H9 (cell line): ENCODE measurements around the gene ZNF425. TPM values are rescaled to one million over a fixed set of nuclear protein-coding genes. Genes with fewer than 3 reads are reported as not detected.

Experiments
- DNase-seq: peaks from one replicate; pipeline ENCODE4 v3.0.0-alpha.2; 2017
- H2AFZ ChIP-seq: one replicate; pipeline ENCODE4 v1.6.1; 2013; ENCODE audit warnings: mild to moderate bottlenecking, low read length, control low read depth, moderate library complexity
- H2AK5ac ChIP-seq: 2 replicates; pipeline ENCODE4 v1.6.1; 2013; ENCODE audit warnings: low read length, control low read depth, mixed read lengths; ENCODE audit not compliant: insufficient read length
- H2BK120ac ChIP-seq: one replicate; pipeline ENCODE4 v1.6.1; 2013; ENCODE audit warnings: low read depth, mild to moderate bottlenecking, low read length, control low read depth, inconsistent platforms; ENCODE audit not compliant: poor library complexity, severe bottlenecking
- H2BK12ac ChIP-seq: 2 replicates; pipeline ENCODE4 v1.6.1; 2013; ENCODE audit warnings: low read length, control low read depth, mixed read lengths, low read depth; ENCODE audit not compliant: insufficient read length
- H2BK15ac ChIP-seq: 2 replicates; pipeline ENCODE4 v1.6.1; 2013; ENCODE audit warnings: low read depth, low read length, control low read depth
- H2BK20ac ChIP-seq: one replicate; pipeline ENCODE4 v1.6.1; 2013; ENCODE audit warnings: low read depth, mild to moderate bottlenecking, low read length, control low read depth, inconsistent platforms; ENCODE audit not compliant: poor library complexity, severe bottlenecking
- H2BK5ac ChIP-seq: 2 replicates; pipeline ENCODE4 v1.6.1; 2013; ENCODE audit warnings: low read length, control low read depth, mixed read lengths; ENCODE audit not compliant: insufficient read length
- H3K14ac ChIP-seq: 2 replicates; pipeline ENCODE4 v1.6.1; 2013; ENCODE audit warnings: low read length, control low read depth; ENCODE audit not compliant: insufficient read depth
- H3K18ac ChIP-seq: 2 replicates; pipeline ENCODE4 v1.6.1; 2013; ENCODE audit warnings: low read depth, mild to moderate bottlenecking, mixed read lengths, low read length, control low read depth; ENCODE audit not compliant: insufficient read length
- H3K23ac ChIP-seq: 2 replicates; pipeline ENCODE4 v1.6.1; 2013; ENCODE audit warnings: low read length, control low read depth, mixed read lengths, low read depth; ENCODE audit not compliant: insufficient read length
- H3K23me2 ChIP-seq: 2 replicates; pipeline ENCODE4 v1.6.1; 2013; ENCODE audit warnings: low read depth, mild to moderate bottlenecking, mixed read lengths, low read length, control low read depth; ENCODE audit not compliant: insufficient read length, poor library complexity, severe bottlenecking
- H3K27ac ChIP-seq: 2 replicates; pipeline ENCODE4 v1.5.1; 2013; ENCODE audit warnings: low read length, control low read depth, mixed read lengths, low read depth; ENCODE audit not compliant: insufficient read length
- H3K27me3 ChIP-seq: 2 replicates; pipeline ENCODE4 v1.6.1; 2013; ENCODE audit warnings: low read length, control low read depth, inconsistent platforms; ENCODE audit not compliant: insufficient read depth
- H3K4ac ChIP-seq: 2 replicates; pipeline ENCODE4 v1.6.1; 2013; ENCODE audit warnings: low read depth, mild to moderate bottlenecking, control low read depth, inconsistent platforms, low read length, moderate library complexity
- H3K4me1 ChIP-seq: 2 replicates; pipeline ENCODE4 v1.6.1; 2013; ENCODE audit warnings: low read length, control low read depth, inconsistent platforms; ENCODE audit not compliant: insufficient read depth
- H3K4me2 ChIP-seq: 2 replicates; pipeline ENCODE4 v1.6.1; 2013; ENCODE audit warnings: low read length, control low read depth, mixed read lengths; ENCODE audit not compliant: insufficient read length, insufficient read depth
- H3K56ac ChIP-seq: 2 replicates; pipeline ENCODE4 v1.6.1; 2013; ENCODE audit warnings: low read depth, mild to moderate bottlenecking, mixed read lengths, low read length, control low read depth; ENCODE audit not compliant: insufficient read length
- H3K79me1 ChIP-seq: 2 replicates; pipeline ENCODE4 v1.6.1; 2013; ENCODE audit warnings: low read depth, mild to moderate bottlenecking, moderate library complexity, low read length, control low read depth, inconsistent platforms; ENCODE audit not compliant: insufficient read depth, poor library complexity, severe bottlenecking
- H3K79me2 ChIP-seq: 2 replicates; pipeline ENCODE4 v1.6.1; 2013; ENCODE audit warnings: low read length, control low read depth, inconsistent platforms; ENCODE audit not compliant: insufficient read depth
- H3K9ac ChIP-seq: 2 replicates; pipeline ENCODE4 v1.6.1; 2013; ENCODE audit warnings: low read length, control low read depth, mixed read lengths; ENCODE audit not compliant: insufficient read length; ENCODE audit errors: extremely low read depth
- H3K9me3 ChIP-seq: one replicate; pipeline ENCODE4 v1.6.1; 2013; ENCODE audit warnings: low read depth, low read length, inconsistent platforms; ENCODE audit not compliant: control insufficient read depth
- H3T11ph ChIP-seq: one replicate; pipeline ENCODE4 v1.6.1; 2013; ENCODE audit warnings: mild to moderate bottlenecking, low read length, control low read depth, inconsistent platforms
- H4K20me1 ChIP-seq: one replicate; pipeline ENCODE4 v1.6.1; 2013; ENCODE audit not compliant: control insufficient read depth, insufficient read length, insufficient read depth
- H4K5ac ChIP-seq: 2 replicates; pipeline ENCODE4 v1.6.1; 2013; ENCODE audit warnings: low read depth, mild to moderate bottlenecking, mixed read lengths, low read length, control low read depth; ENCODE audit not compliant: insufficient read length
- H4K8ac ChIP-seq: replicated peaks from 2 replicates; pipeline ENCODE4 v1.6.1; 2013; ENCODE audit warnings: low read length, control low read depth, mixed read lengths, low read depth; ENCODE audit not compliant: insufficient read length
- H4K91ac ChIP-seq: 2 replicates; pipeline ENCODE4 v1.6.1; 2013; ENCODE audit warnings: low read depth, mild to moderate bottlenecking, moderate library complexity, mixed read lengths, low read length, control low read depth; ENCODE audit not compliant: insufficient read length
- H3K27ac Mint-ChIP-seq, 3 experiments: 2 replicates in 2 of 3; 3 replicates in 1 of 3; pipeline ENCODE4 v1.8.0; 2020 to 2021; ENCODE audit warnings: mixed read lengths in 3 of 3, mild to moderate bottlenecking in 1 of 3, moderate library complexity in 1 of 3
- H3K27me3 Mint-ChIP-seq: 2 replicates; pipeline ENCODE4 v1.8.0; 2021; ENCODE audit warnings: low read depth, mild to moderate bottlenecking, moderate library complexity, mixed read lengths
- H3K36me3 Mint-ChIP-seq, 3 experiments: 2 replicates in 2 of 3; 3 replicates in 1 of 3; pipeline ENCODE4 v1.8.0; 2020 to 2021; ENCODE audit warnings: low read depth in 3 of 3, mixed read lengths in 3 of 3; ENCODE audit not compliant: insufficient read depth in 1 of 3
- H3K4me1 Mint-ChIP-seq, 2 experiments: 2 replicates each; pipeline ENCODE4 v1.8.0; 2020; ENCODE audit warnings: mixed read lengths in 2 of 2
- H3K4me3 Mint-ChIP-seq, 2 experiments: 2 replicates in 1 of 2; 3 replicates in 1 of 2; pipeline ENCODE4 v1.8.0; 2020 to 2021; ENCODE audit warnings: mild to moderate bottlenecking in 2 of 2, mixed read lengths in 2 of 2, moderate library complexity in 1 of 2
- H3K9me3 Mint-ChIP-seq, 2 experiments: 2 replicates in 1 of 2; 3 replicates in 1 of 2; pipeline ENCODE4 v1.8.0; 2020; ENCODE audit warnings: mild to moderate bottlenecking in 2 of 2, mixed read lengths in 2 of 2, moderate library complexity in 1 of 2
- CTCF ChIP-seq: fragments of 200-600 bp; sonication (generic); conservative IDR thresholded peaks from 3 replicates; pipeline ENCODE4 v1.8.0; 2021; ENCODE audit warnings: antibody characterized with exemption, mild to moderate bottlenecking
- WGBS: extraction: QIAGEN DNeasy Blood & Tissue Kit; methylation state at CpG from one replicate; pipeline ENCODE4 v1.1.7; 2013; ENCODE audit warnings: missing lambda C conversion rate, low lambda C conversion rate, mixed read lengths; ENCODE audit not compliant: insufficient read length; ENCODE audit errors: extremely low coverage; 5-methylcytosine and 5-hydroxymethylcytosine counted together
- total RNA-seq: library from RNA; stranded (reverse); gene quantifications from 2 replicates; pipeline ENCODE4 v1.2.1, GENCODE V29; 2021

Gene ZNF425
- total RNA-seq, 1 experiment from 2014 or later: 5.4 TPM

GRCh38 chr7:149072438-149072775 is 53.7 kb downstream of the ZNF425 start:
- no peak overlapping the region; a peak in 1 of 5 replicates for H3K4me3 Mint-ChIP-seq
- no peak overlapping the region for H4K8ac ChIP-seq
- H3K9me3 Mint-ChIP-seq: no peaks in the 10 kb centered on the region
- H3K36me3 Mint-ChIP-seq: peaks cover 24 to 67% (median 57%) of the 10 kb centered on the region in 3 experiments
- no peak overlapping the region for H2AFZ ChIP-seq
- no peaks in the 10 kb centered on the region for H3K9me3 ChIP-seq
- no peak overlapping the region for H3K56ac ChIP-seq
- H3K23ac ChIP-seq: no peak overlapping the region
- H3T11ph ChIP-seq: no peak overlapping the region
- DNase-seq: no peak
- H2BK120ac ChIP-seq: no peak overlapping the region
- no peak overlapping the region for H3K9ac ChIP-seq
- no peaks in the 10 kb centered on the region for H3K4me1 ChIP-seq
- H4K20me1 ChIP-seq: no peaks in the 10 kb centered on the region
- H4K5ac ChIP-seq: no peak overlapping the region
- H2BK15ac ChIP-seq: no peak overlapping the region
- H3K23me2 ChIP-seq: no peaks in the 10 kb centered on the region
- no peak overlapping the region for H2BK20ac ChIP-seq
- no peak overlapping the region for H2AK5ac ChIP-seq
- H3K27ac Mint-ChIP-seq: peak overlapping the region; percentile 76 to 93 (median 90); a peak in 5 of 7 replicates
- no peak for TF ChIP-seq CTCF
- no peak overlapping the region for H3K18ac ChIP-seq
- no peak overlapping the region for H3K4ac ChIP-seq
- no peaks in the 10 kb centered on the region for H3K79me2 ChIP-seq
- WGBS: no CpG with 5 or more reads among the region's 4 CpGs
- no peak overlapping the region for H3K4me2 ChIP-seq
- H3K27me3 Mint-ChIP-seq: no peaks in the 10 kb centered on the region
- H3K14ac ChIP-seq: no peak overlapping the region
- H3K27ac ChIP-seq: no peak overlapping the region
- H3K79me1 ChIP-seq: no peaks in the 10 kb centered on the region
- no peak overlapping the region for H2BK5ac ChIP-seq
- no peak overlapping the region for H2BK12ac ChIP-seq
- H4K91ac ChIP-seq: no peak overlapping the region
- H3K27me3 ChIP-seq: no peaks in the 10 kb centered on the region
- peaks cover 2% of the 10 kb centered on the region in 2 experiments; a peak in 1 of 4 replicates for H3K4me1 Mint-ChIP-seq
